Hair follicular keratinocyte (primary cell): Measurements from ENCODE around the gene CCR8. TPM values are rescaled to one million over a fixed set of nuclear protein-coding genes. Genes with fewer than 3 reads are reported as not detected.

ENCODE experiments used
- total RNA-seq: library from RNA; depleted of rRNA; stranded (reverse); fragments of >200 nt; gene quantifications from 2 replicates; pipeline ENCODE4 v1.2.3, GENCODE V29; 2015

Gene CCR8, protein sequence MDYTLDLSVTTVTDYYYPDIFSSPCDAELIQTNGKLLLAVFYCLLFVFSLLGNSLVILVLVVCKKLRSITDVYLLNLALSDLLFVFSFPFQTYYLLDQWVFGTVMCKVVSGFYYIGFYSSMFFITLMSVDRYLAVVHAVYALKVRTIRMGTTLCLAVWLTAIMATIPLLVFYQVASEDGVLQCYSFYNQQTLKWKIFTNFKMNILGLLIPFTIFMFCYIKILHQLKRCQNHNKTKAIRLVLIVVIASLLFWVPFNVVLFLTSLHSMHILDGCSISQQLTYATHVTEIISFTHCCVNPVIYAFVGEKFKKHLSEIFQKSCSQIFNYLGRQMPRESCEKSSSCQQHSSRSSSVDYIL
- not detected in 2 replicates for total RNA-seq

DNA sequence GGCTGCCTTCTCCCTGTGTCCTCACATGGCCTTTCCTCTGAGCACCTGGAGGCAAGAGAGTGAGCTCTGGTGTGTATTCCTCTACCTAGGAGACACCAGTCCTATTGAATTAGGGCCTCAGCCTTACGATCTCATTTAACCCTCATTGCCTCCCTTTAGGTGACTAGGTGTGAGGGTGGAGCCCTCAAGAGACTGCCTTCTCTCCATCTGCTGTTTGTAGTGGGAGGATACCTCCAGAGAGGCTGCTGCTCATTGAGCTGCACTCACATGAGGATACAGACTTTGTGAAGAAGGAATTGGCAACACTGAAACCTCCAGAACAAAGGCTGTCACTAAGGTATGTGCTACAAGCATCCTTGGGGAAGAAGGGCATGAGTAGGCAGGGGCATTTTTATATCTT, at the start of gene CCR8:
TSS of gene CCR8 (plus strand) at position 217 of the 400 bp plus-strand sequence. CDS start 2,623 bp downstream, outside the sequence.

DNA sequence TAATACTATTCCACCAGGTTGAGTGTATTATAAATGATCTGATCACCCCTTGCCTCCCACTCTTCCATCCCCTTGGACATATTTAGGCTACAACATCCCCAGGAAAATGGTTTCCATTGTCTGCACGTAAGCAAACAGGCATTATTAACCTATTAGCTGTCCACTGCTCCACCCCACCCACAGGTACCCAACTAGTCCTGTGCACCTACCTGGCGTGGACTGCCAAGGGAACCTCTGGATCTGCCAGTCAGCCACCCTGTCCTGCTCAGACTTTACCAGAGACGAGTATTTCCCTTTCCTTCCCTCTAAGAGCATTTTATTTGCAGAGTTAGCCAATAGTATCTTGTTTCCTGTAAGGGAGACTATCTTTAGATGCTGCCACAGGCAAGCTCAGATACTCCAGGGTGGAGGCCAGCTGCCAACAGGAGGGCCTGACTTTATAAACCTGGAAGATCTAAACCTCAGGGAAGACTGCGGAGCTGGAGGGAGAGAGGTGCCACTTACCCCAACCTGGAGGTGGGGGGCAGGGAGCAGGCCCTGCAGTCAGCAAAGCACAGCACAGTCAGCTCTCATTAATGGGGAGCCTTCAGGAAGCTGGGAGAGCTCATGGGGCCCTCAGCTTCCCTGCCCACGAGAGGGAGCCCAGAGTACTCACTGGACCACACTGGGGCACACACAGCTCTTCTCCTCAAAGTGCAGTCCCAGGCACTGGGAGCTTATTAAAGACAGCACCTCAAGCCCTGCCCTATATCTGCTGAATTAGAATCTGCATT, 49.6 kb upstream of the CCR8 start, which contains the start of gene CX3CR1:
TSS of gene CX3CR1 (minus strand) at position 292 of the 773 bp plus-strand sequence. CDS start 13,527 bp downstream, outside the sequence.

Other genes starting within 250 kb of the CCR8 start
- 27.5 and 32.0 TPM in 2 replicates for gene GORASP1, start 222.1 kb upstream of the CCR8 start, total RNA-seq
- 0.55 and 0.57 TPM in 2 replicates for gene TTC21A, start 222.0 kb upstream of the CCR8 start, total RNA-seq
- 7.8 and 10.8 TPM in 2 replicates for gene CSRNP1, start 176.1 kb upstream of the CCR8 start, total RNA-seq
- not detected in 2 replicates for gene XIRP1, start 137.1 kb upstream of the CCR8 start, total RNA-seq
- gene CX3CR1, start 49.7 kb upstream of the CCR8 start, total RNA-seq: not detected in 2 replicates
- gene SLC25A38, start 53.7 kb downstream of the CCR8 start, total RNA-seq: 25.7 and 29.1 TPM in 2 replicates
- 2,555 and 2,813 TPM in 2 replicates for gene RPSA, start 77.0 kb downstream of the CCR8 start, total RNA-seq
- gene MOBP, start 138.0 kb downstream of the CCR8 start, total RNA-seq: not detected in 2 replicates